Measurements from ENCODE around the gene CLCN1.

The CLCN1 gene

DNA sequence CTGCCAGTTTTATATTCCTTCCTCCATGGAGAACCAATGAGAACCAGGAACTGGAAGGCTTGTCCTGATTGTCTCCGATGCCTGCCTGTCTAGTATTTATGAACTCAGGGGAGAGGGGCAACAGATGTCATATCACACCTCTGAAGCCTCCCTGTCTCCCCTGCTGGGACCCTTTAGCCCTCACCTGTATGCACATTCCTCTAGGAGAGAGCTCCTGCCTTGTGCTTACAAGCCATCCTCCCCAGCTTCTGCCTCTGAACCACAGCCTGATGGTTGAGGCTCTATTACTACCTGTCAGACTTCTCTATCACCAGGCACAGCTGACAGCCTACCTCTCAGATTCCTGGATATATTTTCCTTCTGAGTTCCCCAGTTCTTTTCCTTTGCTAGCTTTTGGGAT is 52.5 kb downstream of the CLCN1 start:
- no peak for DNase-seq

DNA sequence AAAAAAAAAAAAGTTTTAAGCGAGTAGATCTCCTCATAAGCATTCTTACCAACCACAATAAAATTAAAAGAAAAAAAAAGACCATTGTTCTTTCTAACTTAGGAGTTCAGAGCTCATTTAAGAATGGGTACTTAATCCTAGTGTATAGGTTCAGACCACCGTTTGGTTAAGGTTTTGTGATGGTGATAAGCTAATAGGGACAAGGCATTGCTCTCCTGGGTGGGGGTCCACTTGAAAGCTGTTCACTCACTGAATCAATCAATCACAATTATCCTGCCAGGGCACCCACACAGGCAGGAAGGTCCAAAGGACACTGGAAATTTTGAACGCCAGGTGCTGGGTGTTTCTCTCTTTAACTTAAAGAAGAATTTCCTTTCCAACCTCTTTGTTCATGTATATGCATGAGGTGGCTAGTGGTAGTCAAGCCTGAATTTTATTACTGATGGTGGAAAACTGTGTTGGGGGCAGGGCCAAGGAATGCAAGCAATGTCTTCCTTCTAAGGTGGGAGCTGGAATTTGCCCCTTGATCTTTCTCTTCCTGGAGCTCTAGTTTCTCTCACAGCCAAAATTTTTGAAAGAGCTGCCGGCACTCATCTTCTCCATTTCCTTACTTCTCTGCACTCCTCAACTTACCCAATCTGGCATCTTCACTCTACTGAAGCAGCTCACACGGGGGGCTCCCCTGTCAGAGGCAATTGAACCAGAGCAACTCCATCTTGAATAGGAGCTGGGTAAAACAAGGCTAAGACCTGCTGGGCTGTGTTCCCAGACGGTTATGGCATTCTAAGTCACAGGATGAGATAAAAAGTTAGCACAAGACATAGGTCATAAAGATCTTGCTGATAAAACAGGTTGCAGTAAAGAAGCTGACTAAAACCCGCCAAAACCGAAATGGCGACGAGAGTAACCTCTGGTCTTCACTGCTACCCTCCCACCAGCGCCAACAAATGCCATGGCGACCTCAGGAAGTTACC is 54.1 kb downstream of the CLCN1 start:
- DNase-seq, result peak; percentile 40

DNA sequence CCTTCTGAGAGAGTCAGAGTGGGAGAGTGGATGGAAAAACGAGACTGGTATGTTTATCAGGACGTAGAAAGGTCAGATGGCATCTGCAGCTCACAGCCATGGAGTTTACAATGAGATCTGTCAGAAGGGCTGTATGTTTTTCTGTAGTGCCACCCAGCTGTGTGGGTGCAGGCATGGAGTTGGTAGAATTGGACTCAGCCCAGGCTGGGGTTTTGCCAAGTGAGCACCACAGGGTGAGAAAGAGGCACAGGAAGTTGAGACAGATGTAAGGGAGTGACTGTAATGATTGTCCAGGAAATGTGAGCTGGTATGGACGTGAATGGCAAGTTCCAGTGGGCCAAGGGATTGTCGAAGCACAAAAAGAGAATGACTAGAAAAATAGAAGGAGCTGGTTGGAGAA is 56.2 kb downstream of the CLCN1 start:
- peak; percentile 98 for DNase-seq

DNA sequence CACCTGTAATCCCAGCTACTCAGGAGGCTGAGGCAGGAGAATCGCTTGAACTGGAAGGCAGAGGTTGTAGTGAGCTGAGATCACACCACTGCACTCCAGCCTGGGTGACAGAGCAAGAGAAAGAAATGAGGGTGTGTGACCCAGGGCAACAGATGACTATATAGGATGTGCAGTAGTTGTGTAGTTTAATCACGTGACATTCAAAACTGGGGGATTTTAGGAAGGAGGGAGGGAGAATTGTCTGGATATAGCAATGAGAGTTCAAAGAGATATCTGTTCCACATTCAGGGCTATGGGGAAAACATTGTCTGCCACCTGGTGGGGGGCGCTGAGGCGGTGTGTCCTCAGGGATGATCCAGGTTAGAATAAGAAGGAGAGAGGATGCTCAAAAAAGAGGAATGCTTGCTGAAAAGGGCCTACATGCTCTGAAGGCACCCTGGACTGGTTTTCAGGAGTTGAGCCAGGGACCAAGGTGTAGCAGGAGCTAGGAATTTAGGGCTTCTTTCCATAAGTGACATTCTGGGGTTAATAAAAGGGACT is 57.4 kb downstream of the CLCN1 start:
- peak; percentile 5 for DNase-seq

DNA sequence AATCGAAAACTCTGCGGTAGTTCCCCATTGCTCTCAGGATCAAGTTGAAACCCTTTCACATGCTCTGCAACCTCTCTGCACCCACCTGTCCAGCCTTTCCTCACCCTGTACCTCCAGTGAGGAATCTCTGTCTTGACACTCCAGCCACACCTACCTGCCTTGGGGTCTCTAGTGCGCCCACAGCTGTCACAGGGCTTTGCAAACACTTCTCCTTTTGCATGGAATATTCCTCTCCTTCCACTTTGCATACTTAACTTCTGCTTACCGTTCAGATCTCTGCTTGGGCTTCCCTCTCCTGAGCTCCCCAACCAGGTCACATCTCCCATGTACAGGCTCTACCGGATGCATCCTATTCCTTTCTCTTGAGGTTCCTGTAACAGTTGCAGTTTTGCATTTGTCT is 58.6 kb downstream of the CLCN1 start:
- DNase-seq, result peak; percentile 73

GRCh38 chr7:143375298-143376034 is 59.6 kb downstream of the CLCN1 start:
- peak; percentile 94 for DNase-seq

GRCh38 chr7:143376396-143376795 is 60.5 kb downstream of the CLCN1 start:
- DNase-seq, result peak; percentile 33

- DNase-seq, result peak; percentile 19
Observed at GRCh38 chr7:143379611-143380259, 63.8 kb downstream of the CLCN1 start.

DNA sequence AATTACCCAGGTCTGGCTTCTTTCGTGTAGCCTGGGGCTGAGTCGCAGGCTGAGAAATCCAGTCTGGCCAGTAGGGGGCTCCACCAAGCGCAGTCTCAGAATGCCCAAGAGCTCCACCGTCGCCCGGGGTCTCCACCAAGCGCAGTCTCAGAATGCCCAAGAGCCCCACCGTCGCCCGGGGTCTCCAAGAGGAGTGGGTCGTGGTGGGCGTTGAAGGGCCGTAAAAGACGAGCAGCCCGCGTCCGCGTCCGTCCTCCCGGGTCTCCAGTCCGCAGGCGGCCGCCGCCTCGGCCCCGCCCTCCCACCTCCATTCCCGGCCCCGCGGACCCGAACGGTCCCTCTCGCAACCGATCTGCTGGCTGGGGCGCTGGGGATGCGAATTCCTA is 64.3 kb downstream of the CLCN1 start:
- DNase-seq, result peak; percentile 83

- peak; percentile 83 for DNase-seq
Observed at GRCh38 chr7:143380646-143381426, 64.9 kb downstream of the CLCN1 start, which contains the start of gene ZYX. ZYX (plus strand) TSS chr7:143381345; CDS start chr7:143381572, 227 bp downstream.

DNA sequence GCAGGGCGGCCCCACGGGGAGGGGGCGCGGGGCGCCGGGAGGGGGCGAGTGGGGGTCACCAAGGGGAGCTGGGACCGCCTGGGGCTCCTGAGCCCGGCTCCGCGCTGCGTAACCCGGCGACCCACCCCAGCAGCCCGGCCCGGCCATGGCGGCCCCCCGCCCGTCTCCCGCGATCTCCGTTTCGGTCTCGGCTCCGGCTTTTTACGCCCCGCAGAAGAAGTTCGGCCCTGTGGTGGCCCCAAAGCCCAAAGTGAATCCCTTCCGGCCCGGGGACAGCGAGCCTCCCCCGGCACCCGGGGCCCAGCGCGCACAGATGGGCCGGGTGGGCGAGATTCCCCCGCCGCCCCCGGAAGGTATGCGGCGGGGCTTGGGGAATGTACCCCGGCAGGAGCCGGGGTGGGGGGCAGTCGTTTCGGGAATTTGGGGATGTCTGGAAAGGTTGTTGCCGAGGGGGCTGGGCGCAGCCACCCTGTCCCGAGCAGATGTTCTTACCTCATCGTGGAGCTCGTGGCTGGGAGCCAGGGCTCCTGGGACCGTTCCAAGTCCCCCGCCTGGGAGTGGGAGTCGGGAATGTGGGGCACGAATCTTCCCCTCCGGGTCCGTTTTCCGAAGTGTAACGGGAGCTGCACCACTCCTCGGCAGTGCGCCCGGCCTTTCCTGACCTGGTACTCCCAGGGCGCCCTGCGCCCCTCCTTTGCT is 65.7 kb downstream of the CLCN1 start:
- no peak for DNase-seq

DNA sequence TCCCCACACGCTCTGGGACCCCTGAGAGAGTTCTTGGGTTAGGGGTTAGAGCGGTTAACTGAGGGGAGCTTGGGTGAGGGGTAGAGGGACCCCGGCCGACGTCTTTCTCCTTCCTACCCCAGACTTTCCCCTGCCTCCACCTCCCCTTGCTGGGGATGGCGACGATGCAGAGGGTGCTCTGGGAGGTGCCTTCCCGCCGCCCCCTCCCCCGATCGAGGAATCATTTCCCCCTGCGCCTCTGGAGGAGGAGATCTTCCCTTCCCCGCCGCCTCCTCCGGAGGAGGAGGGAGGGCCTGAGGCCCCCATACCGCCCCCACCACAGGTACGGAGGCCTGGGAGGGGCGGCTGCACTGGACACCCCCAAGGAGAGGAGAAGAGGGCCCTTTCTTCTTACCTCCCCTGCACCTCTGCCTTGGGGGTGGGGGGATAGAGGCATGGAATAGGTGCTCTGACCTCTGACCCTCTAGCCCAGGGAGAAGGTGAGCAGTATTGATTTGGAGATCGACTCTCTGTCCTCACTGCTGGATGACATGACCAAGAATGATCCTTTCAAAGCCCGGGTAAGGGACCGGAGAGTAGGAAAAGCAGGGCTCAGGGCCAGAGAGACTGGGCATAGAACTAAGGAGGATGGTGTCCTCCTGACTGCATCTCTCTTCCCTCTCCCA is 66.3 kb downstream of the CLCN1 start:
- DNase-seq, result no peak

GRCh38 chr7:143382791-143383641 is 67.1 kb downstream of the CLCN1 start:
- DNase-seq, result no peak

- DNase-seq, result no peak
Observed at GRCh38 chr7:143383642-143383957, 67.7 kb downstream of the CLCN1 start.

DNA sequence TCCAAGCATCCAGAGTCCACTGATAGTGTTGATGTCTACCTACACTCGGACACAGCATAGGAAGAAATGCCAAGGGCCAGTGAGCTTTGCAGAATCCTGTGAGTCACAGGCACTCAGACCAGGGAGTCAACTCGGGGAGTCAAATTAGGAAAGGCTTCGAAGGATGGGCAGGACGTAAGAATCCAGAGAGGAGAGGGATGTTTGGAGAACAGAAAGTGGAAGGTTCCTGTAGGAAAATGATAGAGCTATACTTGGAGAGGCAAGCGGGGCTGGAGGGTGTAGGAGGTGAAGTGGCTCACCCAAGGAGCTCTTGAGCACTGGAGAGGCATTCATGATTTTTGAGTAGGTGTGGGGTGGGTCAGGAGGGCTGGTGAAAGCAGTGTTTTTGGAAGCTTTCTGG is 68.2 kb downstream of the CLCN1 start:
- no peak for DNase-seq

DNA sequence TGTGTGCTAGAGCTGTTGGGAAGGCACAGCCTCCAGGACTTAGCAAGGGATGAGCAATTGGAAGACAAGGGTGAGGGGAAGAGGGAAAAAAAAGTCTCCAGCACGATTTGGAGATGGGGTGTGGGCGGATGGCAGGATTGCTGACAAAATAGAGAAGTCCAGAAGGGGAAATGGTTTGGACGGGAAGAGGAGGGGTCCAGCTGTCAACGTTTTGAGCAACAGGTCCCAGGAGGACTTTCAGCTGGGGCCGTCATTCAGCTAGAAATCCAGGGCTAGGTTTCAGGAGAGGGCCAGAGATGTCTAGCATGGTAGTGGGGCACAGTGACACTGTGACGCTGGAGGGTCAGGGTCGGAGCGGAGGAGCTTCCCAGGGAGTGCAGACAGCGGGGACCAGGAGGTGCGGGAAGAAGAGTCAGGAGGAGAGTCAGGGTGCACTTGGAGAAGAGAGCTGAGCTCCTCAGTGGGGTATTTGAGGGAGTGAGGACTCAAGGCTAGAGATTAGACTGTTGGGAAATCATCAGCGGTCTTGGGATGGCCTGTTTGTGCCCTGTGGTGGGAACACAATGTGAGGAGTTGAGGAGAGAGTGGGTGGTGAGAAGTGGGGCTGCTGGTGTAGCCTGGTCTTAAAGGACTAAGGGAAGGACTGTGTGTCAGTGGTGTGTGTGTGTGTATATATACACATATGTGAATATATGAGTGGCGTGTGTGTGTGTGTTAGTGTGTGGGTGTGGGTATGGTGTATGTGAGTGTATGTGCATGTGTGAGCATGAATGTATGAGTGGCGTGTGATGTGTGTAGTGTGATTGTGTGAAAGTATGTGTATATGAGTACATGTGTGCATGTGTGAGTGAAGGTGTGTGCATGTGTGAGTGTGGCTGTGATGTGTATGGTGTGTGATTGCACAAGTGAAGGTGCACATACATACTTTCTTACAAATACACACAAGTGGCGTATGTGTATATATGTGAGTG is 69.0 kb downstream of the CLCN1 start:
- DNase-seq, result peak; percentile 76

DNA sequence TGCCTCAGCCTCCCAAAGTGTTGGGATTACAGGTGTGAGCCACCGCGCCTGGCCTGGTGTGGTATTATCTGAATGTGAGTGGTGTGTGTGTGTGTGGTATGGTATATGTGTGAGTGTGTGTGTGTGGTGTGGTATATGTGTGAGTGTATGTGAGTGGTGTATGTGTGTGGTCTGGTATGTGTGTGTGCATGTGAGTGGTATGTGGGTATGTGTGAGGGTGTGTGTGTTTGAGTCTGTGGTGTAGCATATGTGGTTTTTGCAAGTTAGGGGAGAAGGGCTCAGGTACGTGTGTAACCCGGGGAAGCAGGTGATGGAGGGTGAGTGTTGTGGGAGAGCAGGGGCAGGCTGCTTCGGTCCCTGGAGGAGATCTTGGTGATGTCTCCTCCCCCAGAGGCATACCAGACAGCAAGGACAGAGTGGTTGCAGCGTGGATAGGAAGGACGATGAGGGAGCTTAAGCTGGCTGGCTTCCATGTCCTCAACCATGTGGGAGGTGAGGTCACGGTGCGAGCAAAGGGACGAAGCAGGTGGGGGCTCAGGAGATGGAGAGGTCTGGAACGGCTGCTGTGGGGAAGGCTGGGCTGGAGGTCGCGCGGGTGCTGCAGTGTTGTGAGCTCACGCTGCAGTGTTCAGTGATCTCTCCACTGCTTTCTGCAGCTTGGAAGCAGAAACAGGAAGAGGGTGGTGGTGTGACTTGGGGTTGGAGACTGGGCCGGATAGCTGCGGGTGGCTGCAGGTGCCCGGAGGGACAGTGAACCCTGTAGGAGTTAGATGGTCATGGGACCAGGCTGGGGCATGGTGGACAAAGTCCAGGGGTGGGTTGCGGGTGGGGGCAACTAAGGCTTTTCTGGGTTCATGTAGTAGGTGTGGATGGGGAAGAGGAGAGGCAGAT is 70.2 kb downstream of the CLCN1 start:
- DNase-seq, result peak; percentile 63
